Progenitor cell of endocrine pancreas (in vitro differentiated cells): Measurements from ENCODE around the gene EMC9. TPM values are rescaled to one million over a fixed set of nuclear protein-coding genes. Genes with fewer than 3 reads are reported as not detected.

Source experiments
- DNase-seq: peaks from one replicate; pipeline ENCODE4 v3.0.0; 2021; ENCODE audit warnings: low spot score; ENCODE audit not compliant: unreplicated experiment
- H3K27ac Mint-ChIP-seq: 2 replicates; pipeline ENCODE4 v1.8.0; 2021; ENCODE audit warnings: mild to moderate bottlenecking, moderate library complexity, mixed read lengths
- H3K27me3 Mint-ChIP-seq: 2 replicates; pipeline ENCODE4 v1.8.0; 2021; ENCODE audit warnings: mixed read lengths
- H3K36me3 Mint-ChIP-seq: 2 replicates; pipeline ENCODE4 v1.8.0; 2022; ENCODE audit warnings: mixed read lengths; ENCODE audit not compliant: insufficient read depth
- H3K4me1 Mint-ChIP-seq: 2 replicates; pipeline ENCODE4 v1.8.0; 2021; ENCODE audit warnings: low read depth, mixed read lengths
- H3K4me3 Mint-ChIP-seq: 2 replicates; pipeline ENCODE4 v1.8.0; 2021; ENCODE audit warnings: low read depth, mild to moderate bottlenecking, moderate library complexity, mixed read lengths
- H3K9me3 Mint-ChIP-seq: 2 replicates; pipeline ENCODE4 v1.8.0; 2021; ENCODE audit warnings: low read depth, mixed read lengths
- CTCF ChIP-seq: fragments of 200-600 bp; sonication (generic); IDR thresholded peaks from one replicate; pipeline ENCODE4 v1.5.0; 2021; ENCODE audit warnings: antibody characterized with exemption, mild to moderate bottlenecking; ENCODE audit not compliant: unreplicated experiment
- total RNA-seq: library from RNA; stranded (reverse); gene quantifications from 2 replicates; pipeline ENCODE4 v1.2.1, GENCODE V29; 2021

EMC9 gene
- total RNA-seq, 1 donor from 2014 or later, result 22.9 TPM

GRCh38 chr14:24172871-24173281, 31.5 kb upstream of the EMC9 start:
- H3K27ac Mint-ChIP-seq, result peak overlapping the region; percentile 94
- no peaks in the 10 kb centered on the region for H3K27me3 Mint-ChIP-seq
- no peaks in the 10 kb centered on the region for H3K9me3 Mint-ChIP-seq
- DNase-seq, result no peak
- peaks cover 22% of the 10 kb centered on the region for H3K4me1 Mint-ChIP-seq
- no peak for TF ChIP-seq CTCF
- H3K36me3 Mint-ChIP-seq, result peaks cover 25% of the 10 kb centered on the region
- H3K4me3 Mint-ChIP-seq, result peak overlapping the region; percentile 89

- DNase-seq, result no peak
- TF ChIP-seq CTCF, result no peak
- Mint-ChIP-seq H3K4me3 (peak overlapping the region; percentile 89), H3K4me1 (peaks cover 22% of the 10 kb centered on the region), H3K27ac (peak overlapping the region; percentile 96), H3K36me3 (peaks cover 27% of the 10 kb centered on the region), H3K9me3 (no peaks in the 10 kb centered on the region), H3K27me3 (no peaks in the 10 kb centered on the region)
Measured at GRCh38 chr14:24172261-24172860, 31.0 kb upstream of the EMC9 start.

- no peaks in the 10 kb centered on the region for H3K9me3 Mint-ChIP-seq
- peaks cover 19% of the 10 kb centered on the region for H3K4me1 Mint-ChIP-seq
- peak; percentile 96 for DNase-seq
- peak within 1 kb of the TSS; percentile 89 for H3K4me3 Mint-ChIP-seq
- no peaks in the 10 kb centered on the region for H3K27me3 Mint-ChIP-seq
- H3K36me3 Mint-ChIP-seq, result peaks cover 25% of the 10 kb centered on the region
- H3K27ac Mint-ChIP-seq, result peak within 1 kb of the TSS; percentile 96
- no peak for TF ChIP-seq CTCF
Measured at GRCh38 chr14:24171422-24172260, 30.2 kb upstream of the EMC9 start, which contains the start of gene REC8. Gene REC8, plus strand, starts transcription at chr14:24172080. Its CDS starts 473 bp downstream, at chr14:24172553.

- H3K27ac Mint-ChIP-seq, result peak overlapping the region; percentile 73
- H3K27me3 Mint-ChIP-seq, result no peaks in the 10 kb centered on the region
- no peak overlapping the region for H3K4me3 Mint-ChIP-seq
- H3K4me1 Mint-ChIP-seq, result peaks cover 5% of the 10 kb centered on the region
- H3K9me3 Mint-ChIP-seq, result no peaks in the 10 kb centered on the region
- H3K36me3 Mint-ChIP-seq, result peaks cover 21% of the 10 kb centered on the region
- TF ChIP-seq CTCF, result no peak
- no peak for DNase-seq
Measured at GRCh38 chr14:24167469-24168114, 26.2 kb upstream of the EMC9 start.

- H3K9me3 Mint-ChIP-seq, result no peaks in the 10 kb centered on the region
- TF ChIP-seq CTCF, result no peak
- H3K4me3 Mint-ChIP-seq, result no peak overlapping the region
- no peak for DNase-seq
- peaks cover 15% of the 10 kb centered on the region for H3K4me1 Mint-ChIP-seq
- peaks cover 21% of the 10 kb centered on the region for H3K36me3 Mint-ChIP-seq
- no peaks in the 10 kb centered on the region for H3K27me3 Mint-ChIP-seq
- H3K27ac Mint-ChIP-seq, result no peak overlapping the region
Measured at GRCh38 chr14:24165785-24166184, 24.4 kb upstream of the EMC9 start.
